Transverse colon (tissue), 4 donors: Measurements from ENCODE around the gene GRIA4. TPM values are rescaled to one million over a fixed set of nuclear protein-coding genes. Genes with fewer than 3 reads are reported as not detected.

Source experiments
- DNase-seq: peaks from one replicate; pipeline ENCODE4 v3.0.0-alpha.2; 2019
- H3K27ac ChIP-seq, 4 donors: fragments of 200-600 bp; sonication (generic); 2 replicates each; pipeline ENCODE4 v1.5.1; 2016 to 2018; ENCODE audit warnings: inconsistent platforms in 4 of 4
- H3K27me3 ChIP-seq: fragments of 200-600 bp; sonication (generic); 2 replicates; pipeline ENCODE4 v1.5.1; 2017; ENCODE audit warnings: inconsistent platforms
- H3K36me3 ChIP-seq, 4 donors: fragments of 200-600 bp; sonication (generic); 2 replicates each; pipeline ENCODE4 v1.5.1; 2017 to 2019; ENCODE audit warnings: inconsistent platforms in 4 of 4
- H3K4me1 ChIP-seq, 4 donors: fragments of 200-600 bp; sonication (generic); 2 replicates each; pipeline ENCODE4 v1.5.1; 2017 to 2020; ENCODE audit warnings: inconsistent platforms in 4 of 4
- H3K4me3 ChIP-seq, 4 donors: fragments of 200-600 bp; sonication (generic); 1 replicate in 1 of 4; 2 replicates in 3 of 4; pipeline versions ENCODE4 v1.5.1 to v1.6.1; 2017 to 2019; ENCODE audit warnings: inconsistent platforms in 4 of 4
- H3K9me3 ChIP-seq, 2 donors: fragments of 200-600 bp; sonication (generic); 2 replicates each; pipeline ENCODE4 v1.5.1; 2017 to 2019; ENCODE audit warnings: inconsistent platforms in 2 of 2
- EP300 ChIP-seq: sonication (generic); formaldehyde crosslinking; IDR thresholded peaks from one replicate; pipeline ENCODE4 v1.6.1; 2017; ENCODE audit warnings: antibody characterized with exemption, low read depth
- POLR2A ChIP-seq: fragments of 450-650 bp; IDR thresholded peaks from one replicate; pipeline ENCODE4 v1.6.1; 2016; ENCODE audit warnings: antibody characterized with exemption, mild to moderate bottlenecking, moderate library complexity
- POLR2AphosphoS5 ChIP-seq, 3 donors: sonication (generic); formaldehyde crosslinking; IDR thresholded peaks; one replicate each; pipeline ENCODE4 v1.6.1; 2016; ENCODE audit warnings: antibody characterized with exemption in 3 of 3
- WGBS, 2 donors: methylation state at CpG; one replicate each; pipeline ENCODE4 v1.1.5; 2018; ENCODE audit warnings: low coverage in 1 of 2; 5-methylcytosine and 5-hydroxymethylcytosine counted together
- in situ Hi-C, 4 donors: fragments of 200-750 bp; cut with MboI; loops; one replicate each; pipeline versions ENCODE4 v1.15.0 to v1.15.1; 2017; ENCODE audit warnings: low sequenced_read_pairs in 3 of 4, low pct_ligation_motif_present in 1 of 4, low pct_unique_long_range_greater_than_20kb in 1 of 4
- intact Hi-C: fragments of 100-400 bp; cut with DNase I; formaldehyde crosslinking; loops from one replicate; pipeline ENCODE4 v1.15.1; 2023; ENCODE audit warnings: low total_unique reads
- total RNA-seq, 4 donors: library from RNA; depleted of rRNA; stranded (reverse); fragments of >200 nt; gene quantifications; one replicate each; pipeline ENCODE4 v1.1.0, GENCODE V29; 2016
- TF ChIP-seq, protein P1 (sequence below), 5 experiments: fragments of 200-600 bp in 3 of 5; fragments of 450-650 bp in 2 of 5; sonication (generic) in 3 of 5; IDR thresholded peaks; 1 replicate in 2 of 5; 2 replicates in 3 of 5; pipeline ENCODE4 v1.5.1; 2016 to 2017; ENCODE audit warnings: antibody characterized with exemption in 5 of 5, inconsistent platforms in 3 of 5, mild to moderate bottlenecking in 2 of 5, moderate library complexity in 1 of 5

Gene GRIA4
- total RNA-seq, 4 donors from 2014 or later = 0.79 to 2.4 (median 1.4) TPM; not detected in 1

DNA sequence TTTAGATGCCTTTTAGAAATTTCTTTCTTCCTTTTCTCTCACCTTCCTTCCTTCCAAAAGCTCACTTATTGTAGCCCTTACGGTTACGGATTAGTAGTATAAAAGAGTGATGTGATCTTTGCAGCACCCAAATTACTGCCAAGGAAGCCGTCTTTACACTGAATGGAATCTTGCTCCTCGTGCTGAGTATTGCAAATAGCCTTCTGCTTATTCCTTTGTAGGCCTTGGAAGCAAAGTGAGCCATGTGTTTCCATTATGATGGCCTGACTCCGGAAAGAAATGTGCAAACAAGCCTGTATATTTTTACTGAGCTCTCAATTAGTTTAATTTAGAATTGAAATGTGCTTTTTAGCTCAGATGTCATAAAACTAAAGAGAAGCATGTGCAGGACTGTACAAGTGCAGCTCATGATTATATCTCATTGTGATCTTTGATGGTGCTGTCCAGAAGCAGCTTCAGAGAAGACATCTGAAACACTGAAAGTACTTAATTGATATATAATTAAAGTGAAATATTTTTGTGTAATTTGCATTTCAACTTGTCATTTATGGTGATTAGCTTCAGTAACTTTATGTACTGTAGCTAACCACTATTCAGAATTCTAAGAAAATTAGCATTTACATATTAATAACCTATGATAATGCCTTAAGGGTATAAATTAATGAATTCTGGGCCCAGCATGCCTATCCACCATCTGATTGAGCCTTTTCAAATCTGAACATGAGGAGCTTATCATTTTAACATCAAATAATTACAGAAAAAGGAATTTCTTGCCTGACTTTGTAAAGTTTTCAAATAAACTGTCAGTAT lies 129.3 kb downstream of the GRIA4 start:
- Histone ChIP-seq H3K4me1 (peaks cover 0 to 10% (median 4%) of the 10 kb centered on the region in 4 donors), H3K27ac (no peak overlapping the region), H3K4me3 (no peak overlapping the region), H3K9me3 (no peaks in the 10 kb centered on the region), H3K27me3 (no peaks in the 10 kb centered on the region), H3K36me3 (no peaks in the 10 kb centered on the region)
- in situ Hi-C loops = no loop called here
- TF ChIP-seq EP300 = no peak
- TF ChIP-seq, protein P1, sequence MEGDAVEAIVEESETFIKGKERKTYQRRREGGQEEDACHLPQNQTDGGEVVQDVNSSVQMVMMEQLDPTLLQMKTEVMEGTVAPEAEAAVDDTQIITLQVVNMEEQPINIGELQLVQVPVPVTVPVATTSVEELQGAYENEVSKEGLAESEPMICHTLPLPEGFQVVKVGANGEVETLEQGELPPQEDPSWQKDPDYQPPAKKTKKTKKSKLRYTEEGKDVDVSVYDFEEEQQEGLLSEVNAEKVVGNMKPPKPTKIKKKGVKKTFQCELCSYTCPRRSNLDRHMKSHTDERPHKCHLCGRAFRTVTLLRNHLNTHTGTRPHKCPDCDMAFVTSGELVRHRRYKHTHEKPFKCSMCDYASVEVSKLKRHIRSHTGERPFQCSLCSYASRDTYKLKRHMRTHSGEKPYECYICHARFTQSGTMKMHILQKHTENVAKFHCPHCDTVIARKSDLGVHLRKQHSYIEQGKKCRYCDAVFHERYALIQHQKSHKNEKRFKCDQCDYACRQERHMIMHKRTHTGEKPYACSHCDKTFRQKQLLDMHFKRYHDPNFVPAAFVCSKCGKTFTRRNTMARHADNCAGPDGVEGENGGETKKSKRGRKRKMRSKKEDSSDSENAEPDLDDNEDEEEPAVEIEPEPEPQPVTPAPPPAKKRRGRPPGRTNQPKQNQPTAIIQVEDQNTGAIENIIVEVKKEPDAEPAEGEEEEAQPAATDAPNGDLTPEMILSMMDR (IDR thresholded peaks at IDR 0.05) = no peak
- TF ChIP-seq POLR2AphosphoS5 (IDR thresholded peaks at IDR 0.05) = no peak
- TF ChIP-seq POLR2A = no peak
- WGBS, 2 donors = 55 to 74% methylated on average over 5 of the region's 5 CpGs
- intact Hi-C loops = no loop called here
- DNase-seq = no peak

DNA sequence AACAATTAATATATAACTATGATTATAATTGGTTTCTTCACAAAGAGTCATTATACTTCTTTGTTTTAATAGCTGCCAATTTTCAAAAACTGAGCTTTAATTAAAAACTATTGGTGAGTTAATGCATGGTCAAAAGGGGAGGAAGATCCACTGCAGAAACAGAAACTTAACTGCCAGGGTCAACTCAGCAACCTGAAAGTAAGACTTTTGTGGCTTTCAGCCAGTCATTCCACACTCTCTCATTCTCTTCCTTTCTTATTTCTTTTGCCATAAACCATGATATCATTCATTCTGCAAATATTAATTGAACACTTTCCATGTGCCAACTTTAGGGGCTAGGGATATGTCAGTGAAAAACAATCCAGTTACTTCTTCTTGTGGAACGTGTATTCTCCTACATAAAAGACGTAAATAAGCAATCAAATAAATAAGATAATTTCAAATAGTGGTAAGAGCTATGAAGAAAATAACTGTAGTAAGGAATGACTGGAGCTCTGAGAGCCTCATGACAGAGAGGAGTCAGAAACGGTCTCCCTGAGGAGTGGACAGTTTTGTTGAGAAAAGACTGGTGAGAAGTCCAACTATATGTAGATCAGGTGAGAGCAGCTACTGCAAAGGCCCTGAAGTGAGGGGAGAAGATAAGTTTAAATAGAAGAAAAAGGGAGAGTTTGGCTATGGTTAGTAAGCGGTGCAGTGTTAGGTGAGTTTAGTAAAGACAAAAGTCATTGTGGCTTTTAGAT lies 130.5 kb downstream of the GRIA4 start:
- DNase-seq = no peak
- TF ChIP-seq POLR2AphosphoS5 (IDR thresholded peaks at IDR 0.05) = no peak
- TF ChIP-seq, protein P1 (IDR thresholded peaks at IDR 0.05) = no peak
- no peak for TF ChIP-seq POLR2A
- TF ChIP-seq EP300 = no peak
- Histone ChIP-seq H3K4me1 (peaks cover 0 to 5% (median 2%) of the 10 kb centered on the region in 4 donors), H3K36me3 (no peaks in the 10 kb centered on the region), H3K9me3 (no peaks in the 10 kb centered on the region), H3K4me3 (no peak overlapping the region), H3K27ac (no peak overlapping the region), H3K27me3 (no peaks in the 10 kb centered on the region)
- intact Hi-C loops = no loop called here
- in situ Hi-C loops = no loop called here
- WGBS, 2 donors = 83 to 93% methylated on average over 4 of the region's 4 CpGs

DNA sequence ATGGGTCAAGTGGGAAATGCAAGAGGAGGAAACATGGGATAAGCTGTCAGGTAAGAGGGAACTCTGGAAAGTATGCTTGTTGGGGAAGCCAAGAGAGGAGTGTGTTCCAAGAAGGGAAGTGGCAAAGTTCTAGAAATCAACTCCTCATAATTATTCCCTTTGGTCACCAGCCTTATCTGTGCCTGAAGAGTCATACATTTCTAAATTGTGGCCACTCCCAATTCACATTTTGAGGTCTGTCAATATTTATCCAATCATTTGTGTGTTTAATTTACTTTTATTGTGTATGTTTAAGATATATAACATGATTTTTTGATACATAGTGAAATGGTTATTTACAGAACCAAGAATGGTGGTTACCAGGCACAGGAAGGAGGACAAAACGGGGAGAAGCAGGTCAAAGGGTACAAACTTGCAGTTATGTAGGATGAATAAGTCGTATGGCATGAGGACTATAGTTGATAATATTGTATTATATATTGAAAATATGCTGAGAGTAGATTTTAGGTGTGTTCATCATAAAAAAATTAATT lies 131.7 kb downstream of the GRIA4 start:
- WGBS, 2 donors = 50 to 52% methylated on average over 2 of the region's 2 CpGs
- DNase-seq = peak; percentile 11

DNA sequence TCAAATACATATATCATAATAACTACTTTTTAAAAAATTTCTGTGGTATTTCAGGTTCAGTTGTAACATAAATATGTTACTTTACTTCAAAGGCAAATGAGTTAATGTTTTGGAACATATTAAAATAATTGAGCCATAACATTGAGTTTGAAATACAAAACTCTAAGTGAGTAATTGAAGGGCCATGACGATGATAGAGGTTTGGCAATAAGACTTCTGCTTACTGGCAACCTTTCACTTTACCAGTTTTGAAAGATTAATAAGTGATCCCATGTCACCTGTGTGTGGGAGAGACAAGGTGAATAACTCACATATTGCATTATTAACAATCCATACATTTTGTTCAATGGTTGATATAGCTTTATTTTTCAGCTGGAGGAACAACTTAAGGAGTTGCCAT lies 144.4 kb downstream of the GRIA4 start:
- no peak overlapping the region for H3K27ac ChIP-seq
- TF ChIP-seq POLR2AphosphoS5 (IDR thresholded peaks at IDR 0.05) (no peak), POLR2A (no peak), EP300 (no peak)
- TF ChIP-seq, protein P1 (IDR thresholded peaks at IDR 0.05) = no peak
- WGBS, 2 donors = 79 to 80% methylated on average over 1 of the region's 1 CpG
- no peak for DNase-seq
- in situ Hi-C loops = no loop called here
- H3K4me3 ChIP-seq = no peak overlapping the region
- no peaks in the 10 kb centered on the region for H3K4me1 ChIP-seq
- H3K36me3 ChIP-seq = no peaks in the 10 kb centered on the region
- H3K27me3 ChIP-seq = no peaks in the 10 kb centered on the region
- H3K9me3 ChIP-seq = no peaks in the 10 kb centered on the region
- intact Hi-C loops = no loop called here

More for the DNA sequence above, 131.7 kb downstream of the GRIA4 start:
- Histone ChIP-seq H3K9me3 (no peaks in the 10 kb centered on the region), H3K27ac (no peak overlapping the region), H3K36me3 (no peaks in the 10 kb centered on the region), H3K4me1 (peaks cover 0 to 5% (median 2%) of the 10 kb centered on the region in 4 donors), H3K4me3 (no peak overlapping the region), H3K27me3 (no peaks in the 10 kb centered on the region)
- intact Hi-C loops (no loop called here), in situ Hi-C loops (no loop called here)
- TF ChIP-seq, protein P1 (IDR thresholded peaks at IDR 0.05) = no peak
- TF ChIP-seq POLR2A (no peak), POLR2AphosphoS5 (IDR thresholded peaks at IDR 0.05) (peak in 1 of 3 donors; percentile 10), EP300 (no peak)
